OCI-LY3 (cell line): ENCODE measurements around the gene SIGLEC11.

Source experiments
- EZH2phosphoT487 ChIP-seq: fragments of 200-600 bp; shearing (Covaris generic); IDR thresholded peaks from 2 replicates; pipeline ENCODE4 v1.6.1; 2018; ENCODE audit warnings: antibody characterized with exemption, mixed run types, low read depth
- TF ChIP-seq, protein P1 (sequence below): fragments of 200-600, 300-600 bp; sonication (generic); IDR thresholded peaks from 2 replicates; pipeline ENCODE4 v1.5.1; 2014; ENCODE audit warnings: antibody characterized with exemption, low read length, low read depth

DNA sequence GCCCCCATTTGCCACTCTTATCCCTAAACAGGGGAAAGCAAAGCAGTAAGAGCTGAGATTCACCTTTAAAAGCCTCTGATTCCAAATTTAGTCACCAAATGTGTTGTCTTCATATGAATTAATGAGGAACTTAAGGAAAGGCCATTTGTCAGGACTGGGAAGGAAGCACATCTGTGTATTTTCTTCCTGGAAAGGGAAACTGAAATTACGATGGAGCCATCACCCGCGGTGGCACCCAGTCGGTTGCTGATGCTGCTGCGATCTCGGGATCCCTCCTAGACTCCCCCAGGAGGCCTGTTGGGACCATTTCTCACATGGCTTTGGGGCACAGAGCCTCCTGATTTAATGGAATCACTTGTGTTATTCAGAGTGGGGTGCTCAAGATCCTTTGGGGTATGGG lies 56.8 kb downstream of the SIGLEC11 start:
- TF ChIP-seq, protein P1, sequence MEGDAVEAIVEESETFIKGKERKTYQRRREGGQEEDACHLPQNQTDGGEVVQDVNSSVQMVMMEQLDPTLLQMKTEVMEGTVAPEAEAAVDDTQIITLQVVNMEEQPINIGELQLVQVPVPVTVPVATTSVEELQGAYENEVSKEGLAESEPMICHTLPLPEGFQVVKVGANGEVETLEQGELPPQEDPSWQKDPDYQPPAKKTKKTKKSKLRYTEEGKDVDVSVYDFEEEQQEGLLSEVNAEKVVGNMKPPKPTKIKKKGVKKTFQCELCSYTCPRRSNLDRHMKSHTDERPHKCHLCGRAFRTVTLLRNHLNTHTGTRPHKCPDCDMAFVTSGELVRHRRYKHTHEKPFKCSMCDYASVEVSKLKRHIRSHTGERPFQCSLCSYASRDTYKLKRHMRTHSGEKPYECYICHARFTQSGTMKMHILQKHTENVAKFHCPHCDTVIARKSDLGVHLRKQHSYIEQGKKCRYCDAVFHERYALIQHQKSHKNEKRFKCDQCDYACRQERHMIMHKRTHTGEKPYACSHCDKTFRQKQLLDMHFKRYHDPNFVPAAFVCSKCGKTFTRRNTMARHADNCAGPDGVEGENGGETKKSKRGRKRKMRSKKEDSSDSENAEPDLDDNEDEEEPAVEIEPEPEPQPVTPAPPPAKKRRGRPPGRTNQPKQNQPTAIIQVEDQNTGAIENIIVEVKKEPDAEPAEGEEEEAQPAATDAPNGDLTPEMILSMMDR = no peak
- no peak for TF ChIP-seq EZH2phosphoT487
